Fibroblast of skin of scalp (primary cell): ENCODE measurements around the gene TEC.
"Not testable (repeated sequence)": the region's sequence is repeated elsewhere in the genome, so short reads cannot be mapped to it uniquely, and the experiment has no call there.

Source experiments
- DNase-seq: peaks from one replicate; pipeline ENCODE4 v3.0.0-alpha.2; 2013

The TEC gene

GRCh38 chr4:48195374-48195773, 74.3 kb downstream of the TEC start:
- DNase-seq = peak; percentile 22

DNA sequence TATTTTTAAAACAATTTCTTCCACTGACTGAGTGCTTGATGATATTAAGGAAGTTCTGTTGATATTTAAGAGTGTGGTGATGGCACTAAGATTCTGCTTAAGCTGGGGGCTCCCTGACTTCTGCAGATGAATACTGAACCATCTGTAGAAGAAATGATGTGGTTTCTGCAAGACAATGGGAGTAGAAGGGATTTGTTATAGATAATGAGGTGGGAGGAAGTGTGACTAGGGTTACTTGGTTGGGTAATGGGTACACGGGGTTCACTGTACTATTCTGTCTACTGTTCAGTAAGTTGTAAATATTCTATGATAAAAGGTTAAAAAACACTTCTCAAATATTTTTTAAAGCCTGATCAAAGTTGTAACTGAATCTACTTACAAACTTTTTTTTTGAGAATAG, 74.7 kb downstream of the TEC start:
- no peak for DNase-seq

- DNase-seq = no peak
Observed at GRCh38 chr4:48193921-48194468, 75.6 kb downstream of the TEC start.

- DNase-seq = no peak
Observed at GRCh38 chr4:48193096-48193836, 76.4 kb downstream of the TEC start.

DNA sequence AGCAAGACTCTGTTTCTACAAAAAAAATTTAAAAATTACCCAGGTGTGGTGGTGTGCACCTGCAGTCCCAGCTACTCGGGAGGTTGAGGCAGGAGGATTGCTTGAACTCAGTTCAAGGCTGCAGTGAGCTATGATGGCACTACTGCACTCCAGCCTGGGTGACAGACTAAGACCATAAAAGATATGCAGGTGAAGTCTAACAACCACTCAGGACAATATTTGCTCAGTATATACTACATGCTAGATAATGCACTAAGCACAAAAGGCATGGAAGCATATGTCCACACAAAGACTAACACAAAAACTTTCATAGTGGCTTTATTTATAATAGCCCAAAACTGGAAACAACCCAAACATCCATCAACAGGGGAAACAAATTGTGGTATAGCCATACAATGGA, 77.9 kb downstream of the TEC start:
- DNase-seq = no peak

DNA sequence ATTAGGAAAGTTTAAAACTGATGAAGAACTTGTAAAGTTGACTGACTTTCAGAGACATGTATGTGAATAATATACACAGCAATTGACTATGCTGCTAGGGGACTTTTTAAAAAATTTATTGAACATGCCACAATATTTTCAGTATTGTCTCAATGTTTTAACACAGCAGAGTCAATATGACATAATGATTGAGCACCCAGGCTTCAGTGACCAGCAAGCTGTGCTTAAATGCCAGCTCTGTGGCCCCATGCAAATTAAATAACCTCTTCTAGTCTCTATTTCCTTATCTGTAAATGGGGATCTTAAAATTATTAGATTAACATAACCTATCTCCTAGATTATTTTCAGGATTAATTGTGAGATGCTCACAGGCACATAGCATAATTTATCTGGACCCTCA, 78.8 kb downstream of the TEC start:
- no peak for DNase-seq

DNA sequence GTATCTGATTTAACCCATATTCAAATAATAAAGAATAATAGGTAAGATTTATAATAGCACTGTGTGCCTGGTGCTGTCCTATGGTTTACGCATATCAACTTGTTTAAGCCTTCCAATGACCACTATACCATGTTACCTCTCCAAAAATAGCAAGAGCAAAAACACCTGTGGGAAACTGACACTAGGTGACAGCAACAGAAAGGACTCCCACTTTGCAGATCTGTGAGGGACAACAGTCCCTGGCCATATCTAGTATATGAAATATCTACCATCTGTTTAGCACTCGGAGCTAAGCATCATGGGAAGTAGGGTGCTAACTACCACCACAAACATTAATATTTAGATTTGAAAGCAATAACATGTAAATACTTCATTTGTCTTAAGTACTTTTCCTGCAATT, 79.9 kb downstream of the TEC start:
- DNase-seq = no peak

DNA sequence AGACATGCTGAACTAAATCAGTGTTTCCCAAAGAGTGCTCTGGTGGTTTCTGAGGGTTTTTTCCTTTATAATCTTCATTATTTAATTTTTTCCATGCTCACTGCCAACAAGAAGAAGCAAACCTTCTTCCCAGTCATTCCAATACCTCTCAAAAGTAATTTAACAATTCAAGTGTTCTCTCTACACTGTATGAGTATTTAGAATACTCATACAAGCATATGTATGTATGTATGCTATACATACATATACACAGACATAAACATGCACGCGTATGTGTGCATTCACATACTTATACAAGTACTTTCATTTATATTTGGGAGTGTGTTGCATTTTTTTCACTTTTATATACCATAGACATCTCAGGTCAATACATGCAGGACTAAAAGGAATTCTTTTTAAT, 81.2 kb downstream of the TEC start:
- no peak for DNase-seq

GRCh38 chr4:48187813-48188212, 81.8 kb downstream of the TEC start:
- DNase-seq = no peak

- not testable (repeated sequence) for DNase-seq
Observed at GRCh38 chr4:48187066-48187465, 82.6 kb downstream of the TEC start.

DNA sequence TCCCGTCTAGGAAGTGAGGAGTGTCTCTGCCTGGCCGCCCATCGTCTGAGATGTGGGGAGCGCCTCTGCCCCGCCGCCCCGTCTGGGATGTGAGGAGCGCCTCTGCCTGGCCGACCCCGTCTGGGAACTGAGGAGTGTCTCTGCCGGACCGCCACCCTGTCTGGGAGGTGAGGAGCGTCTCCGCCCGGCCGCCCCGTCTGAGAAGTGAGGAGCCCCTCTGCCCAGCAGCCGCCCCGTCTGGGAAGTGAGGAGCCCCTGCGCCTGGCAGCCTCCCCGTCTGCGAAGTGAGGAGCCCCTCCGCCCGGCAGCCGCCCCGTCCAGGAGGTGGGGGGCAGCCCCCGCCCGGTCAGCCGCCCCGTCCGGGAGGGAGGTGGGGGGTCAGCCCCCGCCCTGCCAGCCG, 83.2 kb downstream of the TEC start:
- DNase-seq = not testable (repeated sequence)

- peak; percentile 22 for DNase-seq
Observed at GRCh38 chr4:48184882-48185281, 84.8 kb downstream of the TEC start.

GRCh38 chr4:48180234-48180633, 89.4 kb downstream of the TEC start:
- peak; percentile 70 for DNase-seq

GRCh38 chr4:48178931-48179330, 90.7 kb downstream of the TEC start:
- DNase-seq = no peak

DNA sequence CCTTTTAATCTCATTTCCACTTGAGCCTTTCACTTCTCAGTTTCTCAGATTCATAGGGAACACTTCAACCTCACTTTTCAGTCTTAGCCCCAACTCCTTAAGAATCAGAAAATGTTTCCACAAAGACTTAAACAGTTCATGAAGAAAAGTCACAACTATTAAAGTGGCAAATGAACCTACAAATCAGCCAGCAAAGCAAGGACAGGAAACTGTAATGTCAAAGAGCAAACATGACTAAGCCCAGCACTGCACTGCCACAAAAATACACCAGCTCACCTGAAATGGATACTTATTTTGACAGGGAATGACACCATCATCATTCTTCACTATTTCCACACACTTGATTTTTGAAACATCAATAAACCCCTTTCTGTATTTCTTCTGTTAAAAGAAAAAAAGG, 93.8 kb downstream of the TEC start:
- no peak for DNase-seq

DNA sequence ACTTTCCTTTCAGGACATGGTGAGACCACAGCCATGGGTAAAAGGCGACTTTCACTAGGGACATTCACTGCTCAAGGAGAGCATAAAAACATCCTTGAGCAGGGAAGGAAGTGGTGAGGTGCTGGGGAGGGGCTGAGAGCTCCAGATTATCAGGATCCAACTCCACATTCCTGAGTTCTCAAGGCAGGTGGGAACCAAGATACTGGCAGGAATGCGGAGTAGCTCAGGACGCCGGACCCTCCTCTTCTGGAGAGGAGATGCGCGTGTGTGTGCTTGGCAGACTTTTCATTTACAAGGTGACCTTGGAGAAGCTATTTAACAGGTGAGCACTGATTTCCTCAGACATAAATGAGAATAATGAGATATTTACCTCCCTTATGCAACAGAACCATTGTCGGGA, 94.3 kb downstream of the TEC start:
- DNase-seq = no peak

DNA sequence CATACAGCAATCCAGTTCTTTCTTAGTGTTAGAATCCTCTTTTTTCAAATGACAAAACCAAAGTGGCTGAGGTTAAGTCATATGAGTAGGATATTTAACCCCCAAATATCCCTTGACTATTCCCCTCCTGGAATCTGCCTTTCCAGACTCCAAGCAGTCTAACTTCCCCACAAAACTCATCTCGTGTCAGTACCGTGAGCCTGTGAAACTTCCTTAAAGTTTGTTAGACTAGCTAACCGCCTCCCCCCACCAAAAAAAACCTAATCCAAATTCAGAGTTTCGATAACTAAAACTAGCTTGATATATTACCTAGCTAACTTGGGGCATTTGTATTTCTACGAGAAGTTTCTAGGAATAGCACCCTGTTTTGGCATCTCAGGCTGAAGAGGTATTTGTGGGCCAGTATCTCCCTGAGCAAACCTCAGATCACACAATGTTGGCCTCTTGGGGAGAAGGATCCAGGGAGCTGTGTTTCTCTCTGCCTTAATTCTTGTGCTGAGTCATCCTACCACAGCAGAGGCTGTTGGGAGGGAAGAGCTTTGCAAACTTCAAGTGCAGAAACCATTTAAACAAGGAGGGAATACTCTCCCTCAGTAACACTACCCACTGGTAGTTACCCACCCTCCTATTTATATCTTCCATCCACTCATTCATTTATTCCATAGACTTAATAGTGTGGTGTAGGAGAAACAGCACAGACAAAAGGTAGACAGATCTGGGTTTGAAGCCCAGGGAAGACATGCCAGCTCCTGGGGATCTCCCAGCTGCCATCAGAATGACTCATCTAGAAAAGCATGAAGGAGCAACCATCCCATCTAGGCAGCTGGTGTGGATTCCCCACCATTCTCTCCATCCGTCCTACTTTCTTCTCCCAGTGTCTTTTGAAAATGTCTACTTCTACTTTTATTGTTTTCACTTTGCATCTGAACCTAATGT, 96.3 kb downstream of the TEC start:
- peak; percentile 90 for DNase-seq

DNA sequence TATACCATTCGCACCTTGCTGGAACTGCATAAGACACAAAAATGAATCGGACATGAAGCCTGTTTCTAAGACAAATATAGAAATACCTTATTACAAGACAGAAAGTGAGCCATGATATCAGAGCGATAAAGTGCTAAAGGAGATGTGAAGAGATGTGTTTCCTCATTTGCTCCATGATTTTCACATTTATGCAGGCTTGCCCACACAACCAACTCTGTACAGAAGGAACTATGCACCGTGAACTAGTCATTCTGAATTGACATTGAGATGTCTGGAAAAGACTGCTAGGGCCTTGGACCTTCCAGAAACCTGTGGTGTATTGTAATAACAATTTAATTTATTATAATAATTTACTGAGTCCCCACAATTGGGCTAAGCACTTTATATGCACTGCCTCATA, 97.0 kb downstream of the TEC start:
- DNase-seq = no peak

DNA sequence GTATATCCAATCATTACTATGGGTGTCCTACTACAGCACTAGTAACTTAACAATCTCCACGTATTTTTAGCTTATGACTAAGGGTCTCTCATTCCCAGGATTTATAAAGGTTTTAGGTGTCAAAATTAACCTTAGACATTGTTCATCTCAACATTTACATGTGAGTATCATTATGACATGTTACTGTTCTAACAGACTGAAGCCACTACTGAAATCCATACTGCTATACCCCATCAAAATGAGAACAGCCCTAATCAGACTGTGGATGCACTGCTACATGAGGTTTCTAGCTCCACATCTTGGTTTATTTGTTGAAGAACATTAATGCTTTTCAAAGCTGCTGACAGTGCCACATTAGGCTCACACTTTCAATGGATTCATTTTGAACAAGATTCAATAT, 100.0 kb downstream of the TEC start:
- DNase-seq = no peak

GRCh38 chr4:48167538-48168263, 101.9 kb downstream of the TEC start:
- no peak for DNase-seq

- DNase-seq = not testable (repeated sequence)
Observed at GRCh38 chr4:48164561-48164960, 105.1 kb downstream of the TEC start.

DNA sequence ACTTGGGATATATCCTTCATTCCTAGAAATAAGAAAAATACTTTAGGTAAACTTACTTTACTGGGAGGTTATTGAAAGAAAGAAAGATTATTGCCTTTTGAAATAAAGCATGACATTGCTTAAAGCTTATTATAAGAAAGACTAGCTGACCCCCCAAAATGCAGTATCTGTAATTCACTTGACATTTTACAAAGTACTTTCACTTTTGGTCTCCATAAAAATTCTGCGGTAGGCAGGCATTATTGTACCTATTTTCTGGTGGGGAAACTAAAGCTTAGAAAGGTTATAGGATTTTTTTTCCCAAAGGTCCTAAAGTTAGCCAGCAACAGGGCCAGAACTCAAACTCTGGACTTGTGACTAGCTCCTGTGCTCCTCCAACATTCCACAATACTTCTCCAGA, 105.9 kb downstream of the TEC start:
- DNase-seq = no peak

DNA sequence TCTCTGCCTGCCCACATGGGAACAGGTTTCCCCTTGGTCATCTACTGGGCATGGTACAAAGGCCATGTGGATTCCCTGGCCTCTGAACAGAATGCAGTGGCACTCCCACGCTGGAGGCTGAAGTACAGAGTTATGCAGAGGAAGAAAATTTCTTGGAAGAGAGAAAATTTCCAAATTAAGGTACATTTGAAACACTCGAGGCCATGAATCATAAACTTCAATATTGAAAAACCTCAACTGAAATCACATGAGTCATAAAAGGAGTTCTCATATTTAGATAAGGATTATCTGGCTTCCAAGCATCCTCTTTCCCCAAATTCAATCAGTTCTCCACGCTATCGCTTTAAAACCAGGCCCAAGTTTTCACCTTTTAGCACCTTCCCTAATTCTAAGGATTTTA, 107.5 kb downstream of the TEC start:
- DNase-seq = peak; percentile 23
